ENCODE data around the gene ANGPT4.

ANGPT4 gene

DNA sequence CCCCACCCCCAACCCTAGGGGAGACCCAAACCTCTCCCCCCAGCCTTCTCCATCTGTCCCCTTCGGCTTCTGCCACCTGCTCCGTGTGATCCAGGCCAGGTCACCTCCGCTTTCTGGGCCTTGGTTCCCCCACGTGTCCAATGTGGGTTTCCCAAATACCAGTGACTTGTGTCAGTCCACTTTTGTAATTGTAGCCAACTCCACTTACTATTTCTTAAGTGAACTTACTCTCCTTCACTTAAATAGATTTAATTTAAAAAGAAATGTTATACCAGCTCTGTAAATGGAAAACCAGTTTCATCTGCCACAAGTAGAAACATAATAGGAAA is 92.6 kb downstream of the ANGPT4 start:
- no peak overlapping the region for H2AFZ ChIP-seq (ENCODE audit: low read length)
- no peaks in the 10 kb centered on the region for H3K4me1 ChIP-seq (ENCODE audit: insufficient read depth, low read length, severe bottlenecking)
- TF ChIP-seq EZH2 (IDR thresholded peaks at IDR 0.05; ENCODE audit: borderline replicate concordance, low read length) = no peak
- TF ChIP-seq, protein P1, sequence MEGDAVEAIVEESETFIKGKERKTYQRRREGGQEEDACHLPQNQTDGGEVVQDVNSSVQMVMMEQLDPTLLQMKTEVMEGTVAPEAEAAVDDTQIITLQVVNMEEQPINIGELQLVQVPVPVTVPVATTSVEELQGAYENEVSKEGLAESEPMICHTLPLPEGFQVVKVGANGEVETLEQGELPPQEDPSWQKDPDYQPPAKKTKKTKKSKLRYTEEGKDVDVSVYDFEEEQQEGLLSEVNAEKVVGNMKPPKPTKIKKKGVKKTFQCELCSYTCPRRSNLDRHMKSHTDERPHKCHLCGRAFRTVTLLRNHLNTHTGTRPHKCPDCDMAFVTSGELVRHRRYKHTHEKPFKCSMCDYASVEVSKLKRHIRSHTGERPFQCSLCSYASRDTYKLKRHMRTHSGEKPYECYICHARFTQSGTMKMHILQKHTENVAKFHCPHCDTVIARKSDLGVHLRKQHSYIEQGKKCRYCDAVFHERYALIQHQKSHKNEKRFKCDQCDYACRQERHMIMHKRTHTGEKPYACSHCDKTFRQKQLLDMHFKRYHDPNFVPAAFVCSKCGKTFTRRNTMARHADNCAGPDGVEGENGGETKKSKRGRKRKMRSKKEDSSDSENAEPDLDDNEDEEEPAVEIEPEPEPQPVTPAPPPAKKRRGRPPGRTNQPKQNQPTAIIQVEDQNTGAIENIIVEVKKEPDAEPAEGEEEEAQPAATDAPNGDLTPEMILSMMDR (IDR thresholded peaks at IDR 0.05; ENCODE audit: low read length) = no peak
- H3F3A ChIP-seq (ENCODE audit: insufficient read depth, low read length) = no peaks in the 10 kb centered on the region
- H3K4me3 ChIP-seq (ENCODE audit: low read depth, low read length, poor library complexity, severe bottlenecking) = no peak overlapping the region
- no peaks in the 10 kb centered on the region for H4K20me1 ChIP-seq (ENCODE audit: insufficient read depth, low read length)
- no peaks in the 10 kb centered on the region for H3K9me3 ChIP-seq (ENCODE audit: low read length)
- H3K4me2 ChIP-seq (ENCODE audit: low read length) = no peak overlapping the region
- H3K9ac ChIP-seq (ENCODE audit: low read length) = no peak overlapping the region
- peaks cover 4% of the 10 kb centered on the region; the same call in 1 of the 2 replicates for H3K27me3 ChIP-seq (ENCODE audit: insufficient read depth, low read length)
- H3K9me2 ChIP-seq (ENCODE audit: low read depth, low read length) = no peaks in the 10 kb centered on the region
- H3K36me3 ChIP-seq (ENCODE audit: insufficient read depth, low read length) = no peaks in the 10 kb centered on the region
- H3K27ac ChIP-seq (ENCODE audit: low read depth, low read length, poor library complexity, severe bottlenecking) = no peak overlapping the region
- H3K79me2 ChIP-seq (ENCODE audit: insufficient read depth, low read length) = no peaks in the 10 kb centered on the region

DNA sequence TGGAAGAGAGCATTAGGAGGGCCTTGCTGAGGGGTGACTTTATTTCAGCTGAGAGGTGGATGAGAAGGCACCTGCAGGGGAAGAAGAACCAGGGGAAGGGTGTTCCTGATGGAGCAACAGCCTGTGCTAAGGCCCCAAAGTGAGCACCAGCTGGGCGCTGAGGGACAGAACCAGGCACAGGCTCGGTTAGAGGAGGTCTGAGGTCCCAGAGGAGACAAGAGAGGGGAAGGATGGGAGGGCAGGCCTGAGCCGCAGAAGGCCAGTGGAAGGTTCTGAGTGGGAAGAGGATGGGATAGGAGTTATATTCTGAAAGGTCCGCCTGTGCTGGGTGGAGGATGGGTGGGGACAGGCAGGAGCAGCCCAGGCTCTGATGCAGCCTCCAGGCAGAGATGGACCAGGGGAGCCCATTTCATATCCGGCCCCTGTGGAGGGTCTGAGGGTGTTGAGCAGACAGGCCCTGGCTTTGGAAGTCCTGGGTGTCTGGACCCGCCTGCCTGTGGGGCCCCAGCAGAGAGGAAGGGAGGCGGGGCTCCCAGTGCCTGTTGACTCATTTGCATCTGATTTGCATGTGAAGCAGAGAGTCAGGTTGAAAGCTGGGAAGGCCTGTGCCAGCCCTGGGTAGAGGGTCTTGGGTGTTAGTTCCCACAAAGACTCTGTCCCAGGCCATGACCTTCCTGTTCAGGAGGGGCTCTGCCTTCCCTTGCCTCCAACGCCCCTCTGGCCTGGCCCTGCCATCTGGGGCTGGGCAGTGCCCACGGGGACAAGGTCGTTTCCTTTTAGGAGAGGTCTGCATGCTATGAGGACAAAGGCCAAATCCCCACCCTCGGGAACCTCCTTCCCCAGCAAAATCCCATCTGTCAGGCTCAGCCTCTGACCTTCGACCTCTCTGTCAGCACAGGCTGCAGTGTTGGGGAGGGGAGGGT is 93.2 kb downstream of the ANGPT4 start:
- Histone ChIP-seq H3K27me3 (ENCODE audit: insufficient read depth, low read length) (peaks cover 4% of the 10 kb centered on the region; the same call in 1 of the 2 replicates), H4K20me1 (ENCODE audit: insufficient read depth, low read length) (no peaks in the 10 kb centered on the region), H3K36me3 (ENCODE audit: insufficient read depth, low read length) (no peaks in the 10 kb centered on the region)

DNA sequence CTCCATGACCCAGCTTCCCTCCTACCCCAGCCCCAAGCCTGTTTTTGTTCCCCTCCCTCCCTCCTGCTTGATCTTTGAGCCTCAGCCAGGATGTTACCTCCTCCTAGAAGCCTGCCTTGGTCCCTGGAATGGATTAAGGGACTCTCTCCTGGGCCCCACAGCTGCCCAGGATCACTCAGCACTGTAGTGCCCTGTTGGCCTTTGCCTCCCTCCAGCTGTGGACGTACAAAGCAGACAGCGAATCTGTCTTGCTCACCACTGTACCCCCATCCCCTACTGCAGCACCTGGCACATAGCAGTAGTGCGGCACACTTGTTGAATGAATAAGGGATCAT is 94.4 kb downstream of the ANGPT4 start:
- TF ChIP-seq, protein P1 (IDR thresholded peaks at IDR 0.05; ENCODE audit: low read length) = no peak
- no peaks in the 10 kb centered on the region for H3K9me2 ChIP-seq (ENCODE audit: low read depth, low read length)
- peaks cover 4% of the 10 kb centered on the region; the same call in 1 of the 2 replicates for H3K27me3 ChIP-seq (ENCODE audit: insufficient read depth, low read length)
- H2AFZ ChIP-seq (ENCODE audit: low read length) = no peak overlapping the region
- no peaks in the 10 kb centered on the region for H3F3A ChIP-seq (ENCODE audit: insufficient read depth, low read length)
- H3K4me2 ChIP-seq (ENCODE audit: low read length) = no peak overlapping the region
- H3K79me2 ChIP-seq (ENCODE audit: insufficient read depth, low read length) = no peaks in the 10 kb centered on the region
- H3K36me3 ChIP-seq (ENCODE audit: insufficient read depth, low read length) = no peaks in the 10 kb centered on the region
- H3K9ac ChIP-seq (ENCODE audit: low read length) = no peak overlapping the region
- H3K4me3 ChIP-seq (ENCODE audit: low read depth, low read length, poor library complexity, severe bottlenecking) = no peak overlapping the region
- no peaks in the 10 kb centered on the region for H4K20me1 ChIP-seq (ENCODE audit: insufficient read depth, low read length)
- H3K27ac ChIP-seq (ENCODE audit: low read depth, low read length, poor library complexity, severe bottlenecking) = no peak overlapping the region
- no peaks in the 10 kb centered on the region for H3K9me3 ChIP-seq (ENCODE audit: low read length)
- no peaks in the 10 kb centered on the region for H3K4me1 ChIP-seq (ENCODE audit: insufficient read depth, low read length, severe bottlenecking)

More for the DNA sequence above, 93.2 kb downstream of the ANGPT4 start:
- Histone ChIP-seq H3K9me3 (ENCODE audit: low read length) (no peaks in the 10 kb centered on the region), H3K79me2 (ENCODE audit: insufficient read depth, low read length) (no peaks in the 10 kb centered on the region), H3F3A (ENCODE audit: insufficient read depth, low read length) (no peaks in the 10 kb centered on the region), H3K4me2 (ENCODE audit: low read length) (no peak overlapping the region), H3K4me3 (ENCODE audit: low read depth, low read length, poor library complexity, severe bottlenecking) (no peak overlapping the region), H3K9ac (ENCODE audit: low read length) (no peak overlapping the region), H3K4me1 (ENCODE audit: insufficient read depth, low read length, severe bottlenecking) (no peaks in the 10 kb centered on the region), H3K9me2 (ENCODE audit: low read depth, low read length) (no peaks in the 10 kb centered on the region), H3K27ac (ENCODE audit: low read depth, low read length, poor library complexity, severe bottlenecking) (no peak overlapping the region), H2AFZ (ENCODE audit: low read length) (no peak overlapping the region)
- no peak for TF ChIP-seq EZH2 (IDR thresholded peaks at IDR 0.05; ENCODE audit: borderline replicate concordance, low read length)
- TF ChIP-seq, protein P1 (IDR thresholded peaks at IDR 0.05; ENCODE audit: low read length) = no peak

Measured in OCI-LY1 (cell line).